Germinal center (tissue), 1 donor: ENCODE results near the gene MUCL3.
A peak's percentile ranks its signal among the peaks of the same experiment; 100 is the strongest.
"Not testable (repeated sequence)": the region's sequence is repeated elsewhere in the genome, so short reads cannot be mapped to it uniquely, and the experiment has no call there.

ENCODE experiments used
- DNase-seq: peaks from one replicate; pipeline ENCODE4 v3.0.0; 2012; ENCODE audit warnings: mixed read lengths, low spot score

Gene MUCL3

DNA sequence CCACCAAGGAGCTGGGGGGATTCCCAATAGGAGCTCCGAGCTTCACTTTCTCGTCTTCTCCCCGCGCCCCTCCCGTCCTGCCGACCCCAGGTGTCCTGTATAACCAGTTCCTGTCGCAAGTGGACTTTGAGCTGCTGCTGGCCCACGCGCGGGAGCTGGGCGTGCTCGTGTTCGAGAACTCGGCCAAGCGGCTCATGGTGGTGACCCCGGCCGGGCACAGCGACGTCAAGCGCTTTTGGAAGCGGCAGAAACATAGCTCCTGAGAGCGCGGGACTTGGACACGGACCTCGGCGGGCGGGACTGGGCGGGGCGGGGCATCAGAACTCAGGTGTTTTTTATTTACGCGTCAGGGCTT lies 27.1 kb upstream of the MUCL3 start:
- no peak for DNase-seq

DNA sequence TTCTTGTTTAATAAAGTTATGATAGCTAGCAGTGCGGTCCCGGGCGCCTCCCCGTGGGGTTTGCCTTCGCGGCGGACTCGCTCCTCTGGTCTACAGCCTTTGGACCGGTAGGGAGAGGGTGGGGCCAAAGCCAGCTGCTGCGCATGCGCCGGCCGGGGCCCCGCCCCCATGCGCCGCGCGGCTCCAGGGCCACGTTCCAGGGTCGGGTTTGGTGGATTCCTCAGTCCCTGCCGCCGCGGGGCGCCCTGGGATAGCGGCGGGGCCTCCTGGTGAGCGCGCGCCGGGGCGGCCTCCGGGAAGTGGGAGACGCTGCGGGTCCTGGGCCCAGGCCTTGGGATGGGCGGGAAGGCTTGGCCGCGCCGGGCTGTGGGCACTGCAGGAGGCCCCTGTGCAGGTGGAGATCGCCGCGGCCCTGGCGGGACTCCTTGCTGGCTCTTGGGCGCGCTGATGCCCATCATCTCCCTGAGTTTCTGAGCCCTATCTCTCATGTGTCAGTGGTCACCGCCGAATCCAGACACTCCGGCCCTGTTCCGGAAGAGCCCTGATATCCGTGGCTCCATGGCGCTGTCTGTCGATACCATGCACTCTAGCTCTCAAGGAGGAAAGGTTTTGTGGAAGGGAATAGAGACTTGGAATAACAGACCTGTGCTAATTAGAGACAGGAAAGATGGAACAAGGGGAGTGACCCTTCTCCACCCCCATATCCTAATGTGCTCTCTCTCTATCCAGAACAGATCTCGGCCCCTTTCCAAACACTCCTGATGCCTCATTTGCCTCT lies 26.5 kb upstream of the MUCL3 start, which contains the start of gene VARS2:
VARS2 (plus strand) TSS at position 163 of the 778 bp plus-strand sequence; CDS start at position 762, 599 bp downstream.
- DNase-seq: peak; percentile 98

- DNase-seq: no peak
These were observed 25.8 kb upstream of the MUCL3 start for GRCh38 chr6:30914854-30915590.

GRCh38 chr6:30915591-30915946 lies 25.2 kb upstream of the MUCL3 start:
- peak; percentile 56 for DNase-seq

- DNase-seq: no peak
These were observed 23.7 kb upstream of the MUCL3 start for GRCh38 chr6:30917041-30917440.

GRCh38 chr6:30917487-30917886 lies 23.3 kb upstream of the MUCL3 start:
- no peak for DNase-seq

DNA sequence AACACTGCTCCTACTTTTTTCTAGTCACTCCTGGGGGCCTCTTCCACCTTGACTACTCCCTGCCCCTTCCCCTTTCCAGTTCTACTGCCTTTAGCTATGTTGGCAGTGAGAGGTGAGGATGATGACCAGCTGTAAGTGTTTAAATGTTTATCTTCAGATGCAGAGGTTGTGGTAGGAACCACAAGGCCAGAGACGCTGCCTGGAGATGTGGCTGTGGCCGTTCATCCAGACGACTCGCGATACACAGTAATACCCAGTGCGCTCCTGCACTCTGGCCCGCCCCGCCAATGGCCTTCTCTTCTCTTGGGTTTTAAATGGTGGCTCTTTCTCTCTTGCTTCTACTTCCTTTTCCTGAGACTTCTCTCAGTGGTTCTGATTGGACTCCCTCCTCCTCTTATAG lies 22.1 kb upstream of the MUCL3 start:
- no peak for DNase-seq

GRCh38 chr6:30922447-30922852 lies 18.3 kb upstream of the MUCL3 start:
- DNase-seq: no peak

DNA sequence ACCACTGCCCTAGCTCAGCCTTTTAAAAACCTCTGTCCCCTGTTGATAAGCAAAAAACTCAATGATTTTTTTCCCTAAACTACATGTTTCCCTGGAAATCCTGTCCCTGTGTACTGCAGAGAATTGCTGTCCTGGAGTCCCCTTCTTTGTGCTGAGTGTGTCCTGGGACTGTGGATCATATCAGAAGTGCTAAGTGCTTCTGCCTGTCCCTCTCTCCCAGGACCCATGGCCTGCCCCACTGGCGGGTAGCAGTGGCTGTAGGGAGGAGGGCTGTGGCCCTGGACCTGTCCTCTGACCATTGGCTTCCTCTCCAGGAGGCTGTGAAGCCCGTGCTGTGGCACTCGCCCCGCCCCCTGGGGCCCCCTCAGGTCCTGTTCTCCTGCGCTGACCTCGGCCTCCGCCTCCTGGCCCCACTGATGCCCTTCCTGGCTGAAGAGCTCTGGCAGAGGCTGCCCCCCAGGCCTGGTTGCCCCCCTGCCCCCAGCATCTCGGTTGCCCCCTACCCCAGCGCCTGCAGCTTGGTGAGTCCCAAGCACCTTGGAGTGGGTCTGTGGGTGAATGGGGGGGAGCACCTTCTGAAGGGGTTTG lies 16.6 kb upstream of the MUCL3 start:
- DNase-seq: not testable (repeated sequence)

GRCh38 chr6:30926644-30927043 lies 14.1 kb upstream of the MUCL3 start:
- no peak for DNase-seq

DNA sequence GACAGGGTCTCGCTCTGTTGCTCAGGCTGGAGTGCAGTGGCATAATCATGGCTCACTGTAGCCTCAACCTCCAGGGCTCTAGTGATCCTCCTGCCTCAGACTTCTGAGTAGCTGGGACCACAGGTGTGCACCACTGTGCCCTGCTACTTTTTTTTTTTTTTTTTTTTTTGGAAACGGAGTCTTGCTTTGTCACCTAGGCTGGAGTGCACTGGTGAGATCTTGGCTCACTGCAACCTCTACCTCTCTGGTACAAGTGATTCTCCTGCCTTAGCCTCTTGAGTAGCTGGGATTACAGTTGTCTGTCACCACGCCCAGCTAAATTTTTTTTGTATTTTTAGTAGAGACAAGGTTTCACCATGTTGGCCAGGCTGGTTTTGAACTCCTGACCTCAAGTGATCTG lies 13.7 kb upstream of the MUCL3 start:
- not testable (repeated sequence) for DNase-seq

- no peak for DNase-seq
These were observed 12.1 kb upstream of the MUCL3 start for GRCh38 chr6:30928677-30929076.

- DNase-seq: no peak
These were observed 10.3 kb upstream of the MUCL3 start for GRCh38 chr6:30930506-30930905.

GRCh38 chr6:30931272-30931671 lies 9.5 kb upstream of the MUCL3 start:
- DNase-seq: no peak

GRCh38 chr6:30931969-30932645 lies 8.7 kb upstream of the MUCL3 start, which contains the start of gene SFTA2:
TSS of gene SFTA2 (minus strand) at chr6:30932170. CDS start at chr6:30932096, 74 bp downstream.
- no peak for DNase-seq

- no peak for DNase-seq
These were observed 8.0 kb upstream of the MUCL3 start for GRCh38 chr6:30932665-30933365.

- DNase-seq: no peak
These were observed 5.8 kb upstream of the MUCL3 start for GRCh38 chr6:30935018-30935417.

DNA sequence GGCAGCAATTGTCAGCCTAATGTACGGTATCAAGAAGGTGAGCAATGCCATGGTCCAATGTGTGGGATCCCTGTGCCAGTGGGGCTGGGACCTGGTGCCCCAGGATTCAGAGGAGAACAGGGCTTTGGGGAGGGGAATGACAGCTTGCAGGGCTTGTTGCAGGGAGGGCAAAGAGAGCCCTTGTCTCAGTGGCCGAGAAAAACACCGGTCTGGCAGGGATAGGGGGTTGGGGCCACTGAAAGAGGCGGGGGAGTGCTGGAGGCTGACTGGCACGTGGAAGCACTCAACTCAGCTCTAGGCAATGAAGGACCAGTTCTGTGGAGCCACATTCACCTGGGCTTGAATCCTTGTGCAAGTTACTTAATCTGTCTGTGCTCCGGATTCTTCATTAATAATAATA lies 3.5 kb upstream of the MUCL3 start:
- DNase-seq: no peak

GRCh38 chr6:30938730-30939129 lies 2.0 kb upstream of the MUCL3 start:
- no peak for DNase-seq

GRCh38 chr6:30939473-30939872 lies 1.3 kb upstream of the MUCL3 start:
- DNase-seq: no peak

DNA sequence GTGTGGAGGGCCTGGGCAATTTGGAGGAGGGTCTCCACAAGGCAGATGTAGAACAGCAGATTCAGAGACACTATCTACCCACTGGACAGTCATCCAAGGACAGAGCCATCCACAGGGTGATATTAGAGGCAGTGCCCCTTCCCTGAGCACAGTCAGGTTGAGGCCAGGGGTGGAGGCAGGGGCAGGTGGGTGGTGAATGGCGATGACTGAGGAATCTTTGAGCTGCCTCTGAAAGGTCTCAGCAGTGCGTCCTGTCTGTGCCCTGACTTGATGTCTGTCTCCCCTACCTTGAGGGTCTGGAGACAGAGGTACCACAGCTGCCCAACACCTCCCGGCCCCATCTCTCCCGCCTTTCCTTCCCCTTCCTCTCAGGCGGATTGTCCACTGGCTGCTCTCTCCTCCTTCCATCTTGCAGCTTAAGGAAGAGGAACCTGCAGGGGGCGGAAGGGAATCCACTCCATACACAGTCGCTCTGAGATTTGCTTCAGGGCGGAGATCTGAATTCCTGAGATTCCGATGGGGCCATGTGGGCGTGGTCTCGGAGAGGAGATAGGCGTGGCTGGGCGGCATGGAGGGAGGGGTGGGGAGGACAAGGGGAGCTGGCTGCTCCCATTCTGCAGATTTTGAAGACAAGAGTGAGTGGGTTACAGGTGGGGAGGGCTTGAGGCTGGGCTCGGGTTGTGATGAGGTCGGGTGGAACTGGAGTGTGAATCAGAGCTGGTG lies 1.7 kb downstream of the MUCL3 start:
- DNase-seq: no peak
